ENCODE measurements around the gene CCDC24. TPM values are rescaled to one million over a fixed set of nuclear protein-coding genes. Genes with fewer than 3 reads are reported as not detected.

The CCDC24 gene
- total RNA-seq, 3 donors from 2014 or later (not counting 1 experiment from before 2014, with no cell fraction given): 3.8 to 5.2 (median 3.9) TPM

- no peak overlapping the region for H3K27ac Mint-ChIP-seq
- H3K4me1 Mint-ChIP-seq: no peaks in the 10 kb centered on the region
- peaks cover 4 to 6% of the 10 kb centered on the region in 2 donors for H3K27me3 Mint-ChIP-seq (ENCODE audit: low read depth in 2 of 2)
- Histone ChIP-seq H3K27me3 (ENCODE audit: control insufficient read depth, insufficient read depth, low read length) (no peaks in the 10 kb centered on the region), H3K27ac (ENCODE audit: low read length) (no peak overlapping the region), H3K36me3 (ENCODE audit: control insufficient read depth, insufficient read depth, low read length) (no peaks in the 10 kb centered on the region), H3K4me1 (ENCODE audit: control insufficient read depth, insufficient read depth, low read length) (no peaks in the 10 kb centered on the region), H3K9me3 (ENCODE audit: control insufficient read depth, insufficient read depth, low read length) (no peaks in the 10 kb centered on the region), H3K4me3 (ENCODE audit: low read length) (no peak overlapping the region)
- intact Hi-C loops (cut with micrococcal nuclease): no loop called here
- WGBS (ENCODE audit: insufficient coverage): 67% methylated on average over 4 of the region's 5 CpGs
- no peak for TF ChIP-seq CTCF (IDR thresholded peaks at IDR 0.05)
- no peaks in the 10 kb centered on the region for H3K9me3 Mint-ChIP-seq
- no peak overlapping the region for H3K4me3 Mint-ChIP-seq
- no peak for ATAC-seq
- DNase-seq: no peak
- no peaks in the 10 kb centered on the region for H3K36me3 Mint-ChIP-seq
Measured at GRCh38 chr1:44037154-44037553, 45.8 kb downstream of the CCDC24 start.

- Mint-ChIP-seq H3K9me3 (no peaks in the 10 kb centered on the region), H3K4me3 (no peak overlapping the region), H3K27ac (no peak overlapping the region), H3K36me3 (no peaks in the 10 kb centered on the region), H3K4me1 (no peaks in the 10 kb centered on the region), H3K27me3 (ENCODE audit: low read depth in 2 of 2) (peaks cover 4 to 6% of the 10 kb centered on the region in 2 donors)
- Histone ChIP-seq H3K27me3 (ENCODE audit: control insufficient read depth, insufficient read depth, low read length) (no peaks in the 10 kb centered on the region), H3K4me3 (ENCODE audit: low read length) (no peak overlapping the region), H3K4me1 (ENCODE audit: control insufficient read depth, insufficient read depth, low read length) (no peaks in the 10 kb centered on the region), H3K9me3 (ENCODE audit: control insufficient read depth, insufficient read depth, low read length) (no peaks in the 10 kb centered on the region), H3K27ac (ENCODE audit: low read length) (no peak overlapping the region), H3K36me3 (ENCODE audit: control insufficient read depth, insufficient read depth, low read length) (no peaks in the 10 kb centered on the region)
- DNase-seq (no peak), ATAC-seq (no peak)
- intact Hi-C loops (cut with micrococcal nuclease): no loop called here
- 100% methylated on average over 2 of the region's 2 CpGs for WGBS (ENCODE audit: insufficient coverage)
- TF ChIP-seq CTCF (IDR thresholded peaks at IDR 0.05): no peak
Measured at GRCh38 chr1:44038876-44039657, 47.7 kb downstream of the CCDC24 start.

- Histone ChIP-seq H3K27me3 (ENCODE audit: control insufficient read depth, insufficient read depth, low read length) (no peaks in the 10 kb centered on the region), H3K4me1 (ENCODE audit: control insufficient read depth, insufficient read depth, low read length) (no peaks in the 10 kb centered on the region), H3K27ac (ENCODE audit: low read length) (no peak overlapping the region), H3K4me3 (ENCODE audit: low read length) (no peak overlapping the region), H3K9me3 (ENCODE audit: control insufficient read depth, insufficient read depth, low read length) (no peaks in the 10 kb centered on the region), H3K36me3 (ENCODE audit: control insufficient read depth, insufficient read depth, low read length) (no peaks in the 10 kb centered on the region)
- intact Hi-C loops (cut with micrococcal nuclease): no loop called here
- no peaks in the 10 kb centered on the region for H3K4me1 Mint-ChIP-seq
- ATAC-seq (no peak), DNase-seq (no peak)
- no peak overlapping the region for H3K27ac Mint-ChIP-seq
- 100% methylated on average over 1 of the region's 2 CpGs for WGBS (ENCODE audit: insufficient coverage)
- H3K27me3 Mint-ChIP-seq (ENCODE audit: low read depth in 2 of 2): peaks cover 6 to 7% of the 10 kb centered on the region in 2 donors
- no peaks in the 10 kb centered on the region for H3K9me3 Mint-ChIP-seq
- TF ChIP-seq CTCF (IDR thresholded peaks at IDR 0.05): no peak
- no peak overlapping the region for H3K4me3 Mint-ChIP-seq
- H3K36me3 Mint-ChIP-seq: no peaks in the 10 kb centered on the region
Measured at GRCh38 chr1:44040418-44040817, 49.0 kb downstream of the CCDC24 start.

GRCh38 chr1:44040846-44041245, 49.4 kb downstream of the CCDC24 start:
- Mint-ChIP-seq H3K4me1 (no peaks in the 10 kb centered on the region), H3K27ac (no peak overlapping the region), H3K36me3 (no peaks in the 10 kb centered on the region), H3K27me3 (ENCODE audit: low read depth in 2 of 2) (peaks cover 6 to 11% of the 10 kb centered on the region in 2 donors), H3K9me3 (no peaks in the 10 kb centered on the region), H3K4me3 (no peak overlapping the region)
- H3K4me3 ChIP-seq (ENCODE audit: low read length): no peak overlapping the region
- H3K9me3 ChIP-seq (ENCODE audit: control insufficient read depth, insufficient read depth, low read length): no peaks in the 10 kb centered on the region
- no CpG with 5 or more reads among the region's 4 CpGs for WGBS (ENCODE audit: insufficient coverage)
- no peaks in the 10 kb centered on the region for H3K27me3 ChIP-seq (ENCODE audit: control insufficient read depth, insufficient read depth, low read length)
- H3K27ac ChIP-seq (ENCODE audit: low read length): no peak overlapping the region
- H3K36me3 ChIP-seq (ENCODE audit: control insufficient read depth, insufficient read depth, low read length): no peaks in the 10 kb centered on the region
- DNase-seq (no peak), ATAC-seq (no peak)
- no peak for TF ChIP-seq CTCF (IDR thresholded peaks at IDR 0.05)
- H3K4me1 ChIP-seq (ENCODE audit: control insufficient read depth, insufficient read depth, low read length): no peaks in the 10 kb centered on the region
- intact Hi-C loops (cut with micrococcal nuclease): no loop called here
